ENCODE results near the gene KRT6B.

GRCh38 chr12:52401526-52401925 is 50.4 kb downstream of the KRT6B start:
- TF ChIP-seq EZH2 (IDR thresholded peaks at IDR 0.05; ENCODE audit: low read length) = no peak
- TF ChIP-seq CTCF (optimal IDR thresholded peaks at IDR 0.05 in 1 of 3, IDR thresholded peaks at IDR 0.05 in 1 of 3, conservative IDR thresholded peaks at IDR 0.05 in 1 of 3; ENCODE audit: extremely low read depth in 1 of 3, insufficient read depth in 2 of 3, low read length in 3 of 3) = no peak

Data from keratinocyte (primary cell).